Uterus (tissue), 2 donors: ENCODE measurements around the gene KIF5A.

ENCODE experiments used
- CTCF ChIP-seq, 4 experiments: fragments of 200-600 bp in 2 of 4; fragments of 450-650 bp in 2 of 4; sonication (generic) in 2 of 4; IDR thresholded peaks; one replicate each; pipeline ENCODE4 v1.5.1; 2016 to 2019; ENCODE audit warnings: antibody characterized with exemption in 4 of 4, mild to moderate bottlenecking in 2 of 4, moderate library complexity in 1 of 4
- POLR2A ChIP-seq, 2 donors: fragments of 450-650 bp; IDR thresholded peaks; one replicate each; pipeline ENCODE4 v1.6.1; 2016; ENCODE audit warnings: antibody characterized with exemption in 2 of 2, mild to moderate bottlenecking in 1 of 2, moderate library complexity in 1 of 2

- no peak for TF ChIP-seq CTCF (IDR thresholded peaks at IDR 0.05)
- no peak for TF ChIP-seq POLR2A (IDR thresholded peaks at IDR 0.05)
Measured at GRCh38 chr12:57575771-57576612, 26.1 kb downstream of the KIF5A start.
